ENCODE results near the gene SLC15A4.
"Not testable (repeated sequence)": the region's sequence is repeated elsewhere in the genome, so short reads cannot be mapped to it uniquely, and the experiment has no call there.

The SLC15A4 gene

DNA sequence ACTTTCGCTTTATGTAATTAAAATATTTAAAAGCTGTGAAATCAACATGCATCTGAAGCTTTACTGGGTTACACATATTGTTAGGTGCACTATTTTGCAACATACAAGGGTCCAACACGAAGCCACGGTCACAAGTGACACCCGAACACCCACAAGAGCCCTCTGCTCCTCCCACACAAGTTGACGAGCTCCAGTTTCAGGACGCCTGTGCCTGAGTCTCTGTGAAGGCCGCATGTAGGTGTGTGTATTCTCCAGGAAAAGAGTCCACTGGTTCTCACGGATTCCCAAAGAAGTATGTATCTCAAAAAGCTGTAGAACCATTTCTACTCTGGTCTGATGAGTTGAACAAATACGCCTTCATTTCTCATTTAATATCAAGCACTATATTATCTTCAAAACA lies 12.0 kb downstream of the SLC15A4 start:
- Mint-ChIP-seq H3K27me3 (no peaks in the 10 kb centered on the region), H3K4me1 (ENCODE audit: low read depth) (peaks cover 66% of the 10 kb centered on the region), H3K36me3 (ENCODE audit: low read depth) (peaks cover 71% of the 10 kb centered on the region), H3K27ac (peak overlapping the region; percentile 49), H3K4me3 (peak overlapping the region; percentile 30), H3K9me3 (no peaks in the 10 kb centered on the region)

DNA sequence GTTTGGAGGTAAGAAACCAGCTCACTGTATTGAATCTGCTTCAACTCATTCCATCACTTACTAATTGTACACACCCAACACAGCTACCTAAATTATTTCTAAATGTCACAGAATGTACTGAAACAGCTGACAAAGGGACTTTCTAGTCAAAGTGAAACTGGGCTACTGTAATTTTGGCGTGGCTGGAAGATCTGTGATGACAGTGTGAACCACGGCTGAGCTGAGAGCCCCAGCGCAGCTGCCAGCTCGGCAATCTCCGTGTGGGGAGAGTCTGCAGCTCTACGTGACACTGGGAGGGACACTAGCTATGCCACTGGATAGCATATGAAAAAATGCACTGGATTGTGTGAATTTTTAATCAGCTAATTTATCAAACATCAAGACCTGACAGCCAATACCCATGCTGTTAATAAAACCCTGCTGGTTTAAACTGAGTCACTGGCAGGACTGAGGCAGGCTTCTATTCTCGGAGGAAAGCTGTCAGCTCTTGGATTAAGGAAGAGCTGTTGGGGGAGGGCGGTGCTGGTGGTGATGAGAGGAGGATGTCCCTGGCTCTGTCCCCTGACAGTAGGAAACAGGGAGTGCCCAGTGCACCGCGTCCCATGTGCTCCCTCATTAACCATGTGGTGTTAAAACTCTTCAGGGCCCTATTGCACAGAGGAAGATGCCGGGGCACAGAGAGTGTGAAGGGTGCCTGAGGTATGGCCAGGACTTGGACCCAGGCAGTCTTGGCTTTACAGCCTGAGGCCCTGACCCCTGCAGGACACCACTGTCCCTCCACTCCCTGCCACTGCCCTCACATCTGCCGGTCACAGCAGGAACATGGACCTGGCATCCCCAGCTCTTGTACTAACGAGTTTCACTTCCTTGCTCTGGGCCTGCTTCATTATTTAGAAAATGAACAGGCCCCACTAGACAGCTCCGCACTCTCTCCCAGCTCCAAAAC lies 13.3 kb downstream of the SLC15A4 start:
- H3K4me3 Mint-ChIP-seq = peak overlapping the region; percentile 32
- H3K27me3 Mint-ChIP-seq = no peaks in the 10 kb centered on the region
- peaks cover 54% of the 10 kb centered on the region for H3K4me1 Mint-ChIP-seq (ENCODE audit: low read depth)
- H3K27ac Mint-ChIP-seq = peak overlapping the region; percentile 41
- peaks cover 73% of the 10 kb centered on the region for H3K36me3 Mint-ChIP-seq (ENCODE audit: low read depth)
- H3K9me3 Mint-ChIP-seq = no peaks in the 10 kb centered on the region

GRCh38 chr12:128808651-128809050 lies 15.1 kb downstream of the SLC15A4 start:
- H3K36me3 Mint-ChIP-seq (ENCODE audit: low read depth) = peaks cover 72% of the 10 kb centered on the region
- no peak overlapping the region for H3K4me3 Mint-ChIP-seq
- no peak overlapping the region for H3K27ac Mint-ChIP-seq
- no peaks in the 10 kb centered on the region for H3K27me3 Mint-ChIP-seq
- no peaks in the 10 kb centered on the region for H3K9me3 Mint-ChIP-seq
- peaks cover 48% of the 10 kb centered on the region for H3K4me1 Mint-ChIP-seq (ENCODE audit: low read depth)

GRCh38 chr12:128807161-128807724 lies 16.5 kb downstream of the SLC15A4 start:
- H3K4me3 Mint-ChIP-seq = no peak overlapping the region
- peaks cover 72% of the 10 kb centered on the region for H3K36me3 Mint-ChIP-seq (ENCODE audit: low read depth)
- no peaks in the 10 kb centered on the region for H3K9me3 Mint-ChIP-seq
- H3K4me1 Mint-ChIP-seq (ENCODE audit: low read depth) = peaks cover 48% of the 10 kb centered on the region
- no peaks in the 10 kb centered on the region for H3K27me3 Mint-ChIP-seq
- H3K27ac Mint-ChIP-seq = no peak overlapping the region

DNA sequence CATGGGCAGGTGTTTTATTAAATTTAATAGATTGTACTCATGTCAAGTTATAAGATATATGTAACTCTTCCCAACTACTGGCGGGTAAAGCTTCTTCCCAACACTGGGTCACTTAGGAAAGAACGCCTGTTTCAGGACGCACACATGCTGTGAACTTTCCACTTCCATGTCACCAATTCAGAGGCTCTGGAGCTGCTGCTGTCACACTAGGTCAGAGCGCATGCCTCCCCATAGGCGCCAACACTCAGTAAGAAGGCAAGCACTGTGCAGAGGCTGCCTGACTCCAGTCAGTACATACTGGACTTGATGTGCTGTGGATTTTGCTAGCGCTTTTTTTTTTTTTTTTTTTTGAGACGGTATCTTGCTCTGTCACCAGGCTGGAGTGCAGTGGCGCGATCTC lies 17.2 kb downstream of the SLC15A4 start:
- no peak overlapping the region for H3K27ac Mint-ChIP-seq
- no peak overlapping the region for H3K4me3 Mint-ChIP-seq
- peaks cover 49% of the 10 kb centered on the region for H3K4me1 Mint-ChIP-seq (ENCODE audit: low read depth)
- no peaks in the 10 kb centered on the region for H3K27me3 Mint-ChIP-seq
- no peaks in the 10 kb centered on the region for H3K9me3 Mint-ChIP-seq
- peaks cover 72% of the 10 kb centered on the region for H3K36me3 Mint-ChIP-seq (ENCODE audit: low read depth)

- H3K27ac Mint-ChIP-seq, H3K27me3 Mint-ChIP-seq, H3K4me3 Mint-ChIP-seq, H3K9me3 Mint-ChIP-seq: not testable (repeated sequence)
- H3K4me1 Mint-ChIP-seq (ENCODE audit: low read depth) = peaks cover 41% of the 10 kb centered on the region
- peaks cover 81% of the 10 kb centered on the region for H3K36me3 Mint-ChIP-seq (ENCODE audit: low read depth)
These were observed 18.4 kb downstream of the SLC15A4 start for GRCh38 chr12:128805406-128805805.

DNA sequence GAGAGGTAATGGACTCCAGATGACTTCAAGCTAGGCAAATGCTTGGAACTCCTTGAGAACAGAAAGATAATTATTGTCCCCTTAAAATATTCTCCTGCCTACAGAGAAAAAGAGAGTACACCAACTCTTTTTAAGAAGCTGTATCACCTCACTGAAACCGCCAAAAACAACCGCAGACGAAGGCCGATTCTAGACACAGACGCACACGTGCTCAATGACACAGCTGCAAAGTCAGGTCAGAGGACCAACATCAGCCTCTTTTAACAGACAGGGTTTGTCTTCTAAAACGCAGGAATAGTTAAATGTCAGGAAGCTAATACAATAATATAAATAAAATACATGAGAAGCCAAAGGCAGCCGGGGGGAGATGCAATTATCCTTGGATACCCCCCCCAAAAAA lies 19.0 kb downstream of the SLC15A4 start:
- Mint-ChIP-seq H3K4me1 (ENCODE audit: low read depth) (peaks cover 35% of the 10 kb centered on the region), H3K36me3 (ENCODE audit: low read depth) (peaks cover 81% of the 10 kb centered on the region), H3K4me3 (no peak overlapping the region), H3K27me3 (no peaks in the 10 kb centered on the region), H3K27ac (no peak overlapping the region), H3K9me3 (no peaks in the 10 kb centered on the region)

DNA sequence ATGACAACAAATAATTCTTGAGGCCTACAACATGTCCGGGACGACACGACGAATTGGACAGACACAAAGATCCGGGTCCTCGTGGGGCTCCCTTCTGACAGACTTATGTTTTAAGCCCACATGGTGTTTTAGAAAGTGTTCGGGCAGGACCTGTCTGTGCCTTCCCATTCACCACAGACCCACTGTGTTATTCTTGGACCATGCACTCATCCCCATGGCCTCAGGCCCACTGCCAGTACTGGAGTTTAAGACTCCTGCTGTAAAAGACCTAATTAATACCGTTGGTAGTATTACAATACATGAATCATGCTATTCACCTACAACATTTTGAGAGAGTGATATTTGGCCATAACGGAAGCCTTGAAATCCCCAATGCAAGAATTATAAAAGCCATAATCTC lies 20.0 kb downstream of the SLC15A4 start:
- Mint-ChIP-seq H3K36me3 (ENCODE audit: low read depth) (peaks cover 81% of the 10 kb centered on the region), H3K9me3 (no peaks in the 10 kb centered on the region), H3K27ac (no peak overlapping the region), H3K4me3 (no peak overlapping the region), H3K27me3 (no peaks in the 10 kb centered on the region), H3K4me1 (ENCODE audit: low read depth) (peaks cover 32% of the 10 kb centered on the region)

DNA sequence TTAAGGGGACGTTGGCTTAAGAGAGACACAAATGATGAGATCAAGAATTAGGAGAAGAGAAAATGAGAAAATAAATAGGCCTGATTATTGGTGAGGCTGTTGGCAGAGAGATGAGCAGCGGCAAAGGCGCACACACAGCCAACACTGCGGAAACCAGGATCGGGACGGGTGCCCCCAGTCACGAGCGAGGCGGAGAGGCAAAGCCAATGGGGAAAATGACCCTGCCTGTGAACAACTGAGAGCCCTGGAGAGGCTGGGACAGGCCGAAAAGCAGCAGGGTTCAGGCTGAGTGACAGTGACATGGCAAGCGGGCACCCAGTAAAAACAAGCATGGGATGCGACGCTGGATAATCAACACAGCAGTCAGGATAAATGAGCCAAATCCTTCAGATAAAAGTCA lies 21.0 kb downstream of the SLC15A4 start:
- Mint-ChIP-seq H3K36me3 (ENCODE audit: low read depth) (peaks cover 83% of the 10 kb centered on the region), H3K9me3 (no peaks in the 10 kb centered on the region), H3K4me3 (no peak overlapping the region), H3K27ac (peak overlapping the region; percentile 14), H3K27me3 (no peaks in the 10 kb centered on the region), H3K4me1 (ENCODE audit: low read depth) (peaks cover 38% of the 10 kb centered on the region)

GRCh38 chr12:128801879-128802391 lies 21.8 kb downstream of the SLC15A4 start:
- peaks cover 45% of the 10 kb centered on the region for H3K4me1 Mint-ChIP-seq (ENCODE audit: low read depth)

GRCh38 chr12:128800606-128801005 lies 23.2 kb downstream of the SLC15A4 start:
- Mint-ChIP-seq H3K4me3 (no peak overlapping the region), H3K27ac (no peak overlapping the region), H3K36me3 (ENCODE audit: low read depth) (peaks cover 90% of the 10 kb centered on the region), H3K9me3 (no peaks in the 10 kb centered on the region), H3K4me1 (ENCODE audit: low read depth) (peaks cover 59% of the 10 kb centered on the region), H3K27me3 (no peaks in the 10 kb centered on the region)

More at GRCh38 chr12:128801879-128802391, 21.8 kb downstream of the SLC15A4 start:
- no peaks in the 10 kb centered on the region for H3K9me3 Mint-ChIP-seq
- no peak overlapping the region for H3K4me3 Mint-ChIP-seq
- peaks cover 84% of the 10 kb centered on the region for H3K36me3 Mint-ChIP-seq (ENCODE audit: low read depth)
- H3K27me3 Mint-ChIP-seq = no peaks in the 10 kb centered on the region
- H3K27ac Mint-ChIP-seq = peak overlapping the region; percentile 14

DNA sequence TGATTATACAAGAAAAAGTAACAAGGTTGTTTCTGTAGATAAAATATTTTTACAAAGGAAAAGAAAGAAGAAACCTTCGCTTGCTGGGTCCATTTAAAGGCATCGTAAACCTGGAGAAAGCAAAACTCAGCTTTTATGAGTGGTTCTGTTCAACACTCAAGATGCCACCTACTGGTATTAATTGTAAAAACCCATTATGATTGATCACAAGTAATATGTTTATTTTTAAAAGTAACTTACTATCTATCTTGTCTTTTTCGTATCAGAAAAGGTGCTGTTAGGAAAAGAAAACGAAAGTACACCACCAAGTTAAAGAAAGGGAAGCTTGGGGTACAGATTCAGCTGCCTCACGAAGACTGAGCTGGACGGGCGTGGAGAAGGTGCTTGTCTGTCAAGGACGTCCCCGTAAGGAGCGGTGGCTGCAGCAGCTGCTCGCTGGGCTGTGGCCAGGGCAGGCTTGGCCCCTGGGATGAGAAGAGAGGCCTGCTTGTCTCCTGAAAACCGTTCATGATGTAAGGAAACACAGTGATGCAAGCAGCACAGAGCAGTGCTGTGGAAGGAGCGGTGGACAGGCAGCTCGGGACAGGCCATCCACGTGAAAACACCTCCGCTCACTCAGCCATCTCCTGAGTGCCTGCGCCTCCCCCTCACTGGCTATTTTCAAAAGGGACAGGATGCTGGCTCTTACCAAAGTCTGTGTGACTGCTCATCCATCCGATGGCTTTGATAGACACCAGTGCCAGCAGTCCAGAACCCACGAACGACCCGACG lies 25.0 kb downstream of the SLC15A4 start:
- H3K27ac Mint-ChIP-seq = no peak overlapping the region
- no peaks in the 10 kb centered on the region for H3K27me3 Mint-ChIP-seq
- H3K4me3 Mint-ChIP-seq = no peak overlapping the region
- no peaks in the 10 kb centered on the region for H3K9me3 Mint-ChIP-seq
- peaks cover 69% of the 10 kb centered on the region for H3K4me1 Mint-ChIP-seq (ENCODE audit: low read depth)
- peaks cover 94% of the 10 kb centered on the region for H3K36me3 Mint-ChIP-seq (ENCODE audit: low read depth)

GRCh38 chr12:128797119-128798118 lies 26.3 kb downstream of the SLC15A4 start:
- Mint-ChIP-seq H3K4me1 (ENCODE audit: low read depth) (peaks cover 70% of the 10 kb centered on the region), H3K9me3 (no peaks in the 10 kb centered on the region), H3K27ac (peak overlapping the region; percentile 83), H3K27me3 (no peaks in the 10 kb centered on the region), H3K36me3 (ENCODE audit: low read depth) (peaks cover 94% of the 10 kb centered on the region), H3K4me3 (no peak overlapping the region)
